Suprapubic skin (tissue), 4 donors: Measurements from ENCODE around the gene ABHD16A.

Experiments
- CTCF ChIP-seq, 2 donors: fragments of 200-600 bp in 1 of 2; fragments of 450-650 bp in 1 of 2; sonication (generic) in 1 of 2; IDR thresholded peaks; one replicate each; pipeline ENCODE4 v1.5.1; 2016 to 2019; ENCODE audit warnings: antibody characterized with exemption in 2 of 2, mild to moderate bottlenecking in 1 of 2, moderate library complexity in 1 of 2
- EP300 ChIP-seq: sonication (generic); formaldehyde crosslinking; IDR thresholded peaks from one replicate; pipeline ENCODE4 v1.6.1; 2017; ENCODE audit warnings: antibody characterized with exemption
- POLR2A ChIP-seq, 2 donors: fragments of 450-650 bp; IDR thresholded peaks; one replicate each; pipeline ENCODE4 v1.6.1; 2017; ENCODE audit warnings: antibody characterized with exemption in 2 of 2, mild to moderate bottlenecking in 2 of 2, moderate library complexity in 2 of 2
- POLR2AphosphoS5 ChIP-seq, 3 donors: sonication (generic); formaldehyde crosslinking; IDR thresholded peaks; one replicate each; pipeline ENCODE4 v1.6.1; 2017; ENCODE audit warnings: antibody characterized with exemption in 3 of 3

- no peak for TF ChIP-seq EP300
- no peak for TF ChIP-seq POLR2AphosphoS5 (IDR thresholded peaks at IDR 0.05)
- no peak for TF ChIP-seq CTCF (IDR thresholded peaks at IDR 0.05)
- no peak for TF ChIP-seq POLR2A (IDR thresholded peaks at IDR 0.05)
Observed at GRCh38 chr6:31734247-31734820, 31.2 kb upstream of the ABHD16A start.
